ENCODE measurements around the gene METTL16.

DNA sequence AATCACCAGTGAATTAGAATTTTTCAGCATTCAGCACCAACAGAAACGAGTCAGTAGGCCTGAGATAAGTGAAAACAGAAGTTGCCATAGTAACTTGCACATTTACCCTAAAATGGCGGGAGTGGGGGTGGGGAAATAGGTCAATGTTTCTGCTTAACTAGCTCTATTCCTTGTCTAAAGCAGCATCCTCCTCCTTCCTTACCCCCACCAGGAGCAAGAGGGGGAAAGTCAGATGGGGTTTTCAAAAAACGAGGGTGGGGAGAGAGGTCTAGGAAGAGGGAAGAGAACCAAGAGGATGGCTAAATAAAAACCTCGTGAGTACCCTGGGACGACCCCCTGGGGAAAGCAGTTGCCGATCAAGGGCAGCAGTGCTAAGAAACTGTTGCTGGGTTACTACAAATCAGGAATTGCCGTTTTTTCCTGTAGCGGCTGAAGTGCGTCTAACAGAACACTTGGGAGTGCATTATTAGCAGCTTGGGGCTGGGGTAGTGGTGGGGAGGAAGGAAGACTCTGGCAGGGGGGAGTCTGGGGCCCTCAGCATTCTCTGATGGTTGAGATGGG lies 76.4 kb downstream of the METTL16 start:
- TF ChIP-seq, protein P1, sequence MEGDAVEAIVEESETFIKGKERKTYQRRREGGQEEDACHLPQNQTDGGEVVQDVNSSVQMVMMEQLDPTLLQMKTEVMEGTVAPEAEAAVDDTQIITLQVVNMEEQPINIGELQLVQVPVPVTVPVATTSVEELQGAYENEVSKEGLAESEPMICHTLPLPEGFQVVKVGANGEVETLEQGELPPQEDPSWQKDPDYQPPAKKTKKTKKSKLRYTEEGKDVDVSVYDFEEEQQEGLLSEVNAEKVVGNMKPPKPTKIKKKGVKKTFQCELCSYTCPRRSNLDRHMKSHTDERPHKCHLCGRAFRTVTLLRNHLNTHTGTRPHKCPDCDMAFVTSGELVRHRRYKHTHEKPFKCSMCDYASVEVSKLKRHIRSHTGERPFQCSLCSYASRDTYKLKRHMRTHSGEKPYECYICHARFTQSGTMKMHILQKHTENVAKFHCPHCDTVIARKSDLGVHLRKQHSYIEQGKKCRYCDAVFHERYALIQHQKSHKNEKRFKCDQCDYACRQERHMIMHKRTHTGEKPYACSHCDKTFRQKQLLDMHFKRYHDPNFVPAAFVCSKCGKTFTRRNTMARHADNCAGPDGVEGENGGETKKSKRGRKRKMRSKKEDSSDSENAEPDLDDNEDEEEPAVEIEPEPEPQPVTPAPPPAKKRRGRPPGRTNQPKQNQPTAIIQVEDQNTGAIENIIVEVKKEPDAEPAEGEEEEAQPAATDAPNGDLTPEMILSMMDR (conservative IDR thresholded peaks at IDR 0.05; ENCODE audit: low read length) = no peak
- no peak for TF ChIP-seq EZH2phosphoT487 (IDR thresholded peaks at IDR 0.05; ENCODE audit: borderline replicate concordance, low read depth, low read length)
